Loucy (cell line): ENCODE measurements around the gene CBX8.

ENCODE experiments used
- H2AFZ ChIP-seq: fragments of 200-600 bp; sonication (generic); 2 replicates; pipeline ENCODE4 v1.6.0; 2016; ENCODE audit warnings: antibody characterized with exemption, mild to moderate bottlenecking, low read length, moderate library complexity
- H3F3A ChIP-seq: fragments of 200-600 bp; 2 replicates; pipeline ENCODE4 v1.6.0; 2016; ENCODE audit warnings: antibody characterized with exemption, low read depth, mild to moderate bottlenecking
- H3K27me3 ChIP-seq: fragments of 200-600 bp; sonication (generic); 2 replicates; pipeline ENCODE4 v1.6.1; 2014; ENCODE audit warnings: low read length, mild to moderate bottlenecking; ENCODE audit not compliant: insufficient read depth, poor library complexity, severe bottlenecking
- H3K36me3 ChIP-seq: fragments of 200-600 bp; sonication (generic); 2 replicates; pipeline ENCODE4 v1.6.1; 2016; ENCODE audit warnings: low read length; ENCODE audit not compliant: insufficient read depth
- H3K4me1 ChIP-seq: fragments of 200-600 bp; sonication (generic); 2 replicates; pipeline ENCODE4 v1.5.1; 2014; ENCODE audit warnings: low read length, mild to moderate bottlenecking; ENCODE audit not compliant: insufficient read depth, poor library complexity, severe bottlenecking
- H3K4me2 ChIP-seq: fragments of 200-600 bp; sonication (generic); 2 replicates; pipeline ENCODE4 v1.6.0; 2014; ENCODE audit warnings: antibody characterized with exemption, low read length, low read depth, mild to moderate bottlenecking; ENCODE audit not compliant: poor library complexity, severe bottlenecking
- H3K4me3 ChIP-seq: fragments of 200-600 bp; sonication (generic); 2 replicates; pipeline ENCODE4 v1.5.1; 2014; ENCODE audit warnings: low read length, mild to moderate bottlenecking, mixed read lengths; ENCODE audit not compliant: poor library complexity, severe bottlenecking
- H3K79me2 ChIP-seq: fragments of 200-600 bp; sonication (generic); 2 replicates; pipeline ENCODE4 v1.6.1; 2014; ENCODE audit warnings: low read length; ENCODE audit not compliant: insufficient read depth
- H3K9ac ChIP-seq: fragments of 200-600 bp; sonication (generic); 2 replicates; pipeline ENCODE4 v1.6.0; 2014; ENCODE audit warnings: mild to moderate bottlenecking, low read depth, low read length, moderate library complexity; ENCODE audit not compliant: poor library complexity, severe bottlenecking
- H3K9me2 ChIP-seq: fragments of 200-600 bp; sonication (generic); replicated peaks from 2 replicates; pipeline ENCODE4 v1.6.1; 2016; ENCODE audit warnings: low read depth, low read length, mixed read lengths
- H3K9me3 ChIP-seq: fragments of 200-600 bp; sonication (generic); 2 replicates; pipeline ENCODE4 v1.6.1; 2014; ENCODE audit warnings: mild to moderate bottlenecking, antibody characterized with exemption, low read length, low read depth; ENCODE audit not compliant: insufficient read depth
- H4K20me1 ChIP-seq: fragments of 200-600 bp; sonication (generic); 2 replicates; pipeline ENCODE4 v1.6.0; 2014; ENCODE audit warnings: antibody characterized with exemption, low read length, mild to moderate bottlenecking; ENCODE audit not compliant: insufficient read depth, poor library complexity, severe bottlenecking
- EZH2phosphoT487 ChIP-seq: fragments of 200-600 bp; IDR thresholded peaks from 2 replicates; pipeline ENCODE4 v1.6.1; 2018; ENCODE audit warnings: antibody characterized with exemption, mild to moderate bottlenecking, moderate library complexity, borderline replicate concordance
- TF ChIP-seq, protein P1 (sequence below): fragments of 200-600 bp; sonication (generic); conservative IDR thresholded peaks from 2 replicates; pipeline ENCODE4 v1.5.1; 2014; ENCODE audit warnings: mild to moderate bottlenecking, antibody characterized with exemption, low read length

Gene CBX8

DNA sequence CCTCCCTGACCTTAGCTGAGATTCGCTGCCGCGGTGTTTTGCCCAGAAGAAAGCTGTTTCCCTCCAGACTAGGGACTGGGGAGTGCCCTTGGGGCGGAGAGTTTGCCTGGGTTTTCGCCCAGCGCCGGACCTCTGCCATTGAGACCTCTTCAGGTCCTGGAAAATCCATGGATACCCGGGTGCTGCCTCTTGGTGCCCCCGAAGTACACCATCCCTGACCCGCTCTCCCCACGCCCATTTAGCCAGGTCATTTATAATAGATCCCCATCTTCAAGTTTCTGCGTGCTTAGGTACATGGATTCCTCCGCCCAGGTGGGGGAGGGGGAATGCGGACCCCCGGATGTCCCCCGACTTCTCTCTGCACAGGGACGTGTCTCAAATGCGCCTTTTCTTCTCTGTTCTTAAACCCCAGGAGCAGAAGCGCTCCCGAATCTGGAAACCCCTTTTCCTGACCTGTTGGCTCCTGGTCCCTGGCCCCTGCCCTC, 15.0 kb upstream of the CBX8 start:
- Histone ChIP-seq H3K36me3 (no peaks in the 10 kb centered on the region), H3K9me3 (no peaks in the 10 kb centered on the region), H3K9ac (peak overlapping the region; percentile 98), H3K27me3 (no peaks in the 10 kb centered on the region), H3K4me2 (peak overlapping the region; percentile 100), H3K79me2 (peaks cover 20% of the 10 kb centered on the region; the same call in 1 of the 2 replicates), H2AFZ (peak overlapping the region; percentile 20), H3F3A (0 out of 2 replicates have a peak, but pooled peaks cover 6% of the 10 kb centered on the region), H4K20me1 (no peaks in the 10 kb centered on the region), H3K4me1 (peaks cover 35% of the 10 kb centered on the region), H3K4me3 (peak overlapping the region; percentile 80), H3K9me2 (no peaks in the 10 kb centered on the region)
- TF ChIP-seq, protein P1, sequence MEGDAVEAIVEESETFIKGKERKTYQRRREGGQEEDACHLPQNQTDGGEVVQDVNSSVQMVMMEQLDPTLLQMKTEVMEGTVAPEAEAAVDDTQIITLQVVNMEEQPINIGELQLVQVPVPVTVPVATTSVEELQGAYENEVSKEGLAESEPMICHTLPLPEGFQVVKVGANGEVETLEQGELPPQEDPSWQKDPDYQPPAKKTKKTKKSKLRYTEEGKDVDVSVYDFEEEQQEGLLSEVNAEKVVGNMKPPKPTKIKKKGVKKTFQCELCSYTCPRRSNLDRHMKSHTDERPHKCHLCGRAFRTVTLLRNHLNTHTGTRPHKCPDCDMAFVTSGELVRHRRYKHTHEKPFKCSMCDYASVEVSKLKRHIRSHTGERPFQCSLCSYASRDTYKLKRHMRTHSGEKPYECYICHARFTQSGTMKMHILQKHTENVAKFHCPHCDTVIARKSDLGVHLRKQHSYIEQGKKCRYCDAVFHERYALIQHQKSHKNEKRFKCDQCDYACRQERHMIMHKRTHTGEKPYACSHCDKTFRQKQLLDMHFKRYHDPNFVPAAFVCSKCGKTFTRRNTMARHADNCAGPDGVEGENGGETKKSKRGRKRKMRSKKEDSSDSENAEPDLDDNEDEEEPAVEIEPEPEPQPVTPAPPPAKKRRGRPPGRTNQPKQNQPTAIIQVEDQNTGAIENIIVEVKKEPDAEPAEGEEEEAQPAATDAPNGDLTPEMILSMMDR, result no peak
- TF ChIP-seq EZH2phosphoT487, result no peak

DNA sequence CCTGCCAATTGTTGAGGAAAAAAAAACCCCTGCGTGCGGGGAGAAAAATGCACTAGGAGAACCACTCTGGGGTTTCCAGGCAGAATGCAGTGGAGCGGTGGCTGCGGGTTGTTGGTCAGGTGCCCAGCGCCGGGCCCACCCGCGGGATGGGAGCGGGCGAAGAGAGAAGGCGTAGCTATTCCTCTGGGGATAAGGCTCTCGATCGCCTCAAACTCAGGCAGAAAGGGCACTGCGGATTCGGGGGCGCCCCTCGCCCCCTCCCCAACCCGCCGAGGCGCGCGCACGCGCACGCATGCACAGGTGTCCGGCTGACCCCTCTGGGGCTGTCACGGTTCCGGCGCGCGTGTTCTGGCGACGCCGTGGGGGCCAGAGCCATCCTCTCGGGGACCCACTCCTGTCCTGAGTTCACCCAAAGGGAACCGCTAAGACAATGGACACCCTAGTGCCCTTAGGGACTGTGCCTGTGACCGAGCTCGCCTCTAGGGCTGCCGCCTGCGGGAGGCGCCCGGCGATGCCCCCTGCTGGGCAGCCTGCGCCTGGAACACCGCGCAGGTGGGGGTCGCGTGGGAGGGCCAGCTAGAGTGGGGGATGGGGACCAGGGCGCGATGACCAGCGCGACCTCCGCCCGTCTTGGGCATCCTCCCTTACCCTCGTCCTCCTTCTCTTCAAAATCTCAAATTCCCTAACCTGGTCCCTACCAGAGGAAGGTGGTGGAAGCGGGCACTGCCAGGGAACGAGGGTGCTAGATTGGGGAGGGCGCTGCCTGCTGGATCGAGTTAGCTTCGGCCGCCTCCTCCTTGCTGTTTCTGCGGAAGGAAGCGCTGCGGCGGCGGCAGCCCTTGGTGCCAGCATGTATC, 14.4 kb upstream of the CBX8 start:
- Histone ChIP-seq H3K9ac (peak overlapping the region; percentile 98), H2AFZ (peak overlapping the region; percentile 64), H3K4me3 (peak overlapping the region; percentile 80), H4K20me1 (no peaks in the 10 kb centered on the region), H3K27me3 (no peaks in the 10 kb centered on the region), H3F3A (0 out of 2 replicates have a peak, but pooled peaks cover 6% of the 10 kb centered on the region), H3K4me1 (peaks cover 39% of the 10 kb centered on the region), H3K79me2 (peaks cover 20% of the 10 kb centered on the region; the same call in 1 of the 2 replicates), H3K36me3 (no peaks in the 10 kb centered on the region), H3K4me2 (peak overlapping the region; percentile 100), H3K9me3 (no peaks in the 10 kb centered on the region), H3K9me2 (no peaks in the 10 kb centered on the region)
- TF ChIP-seq, protein P1, result peak; percentile 91
- no peak for TF ChIP-seq EZH2phosphoT487

- Histone ChIP-seq H4K20me1 (no peaks in the 10 kb centered on the region), H3K27me3 (no peaks in the 10 kb centered on the region), H3K4me2 (peak overlapping the region; percentile 100), H3K4me1 (peaks cover 46% of the 10 kb centered on the region), H3K4me3 (peak overlapping the region; percentile 80), H3F3A (0 out of 2 replicates have a peak, but pooled peaks cover 6% of the 10 kb centered on the region), H3K9me2 (no peaks in the 10 kb centered on the region), H3K9me3 (no peaks in the 10 kb centered on the region), H3K36me3 (no peaks in the 10 kb centered on the region), H3K9ac (peak overlapping the region; percentile 98), H3K79me2 (peaks cover 20% of the 10 kb centered on the region; the same call in 1 of the 2 replicates), H2AFZ (peak overlapping the region; percentile 75; the same call in 1 of the 2 replicates)
- no peak for TF ChIP-seq EZH2phosphoT487
- TF ChIP-seq, protein P1, result no peak
Measured at GRCh38 chr17:79810130-79811010, 13.5 kb upstream of the CBX8 start.
